Keratinocyte (primary cell): ENCODE results near the gene TIAL1.

Experiments
- CTCF ChIP-seq, 3 experiments: IDR thresholded peaks in 1 of 3; conservative IDR thresholded peaks in 1 of 3; optimal IDR thresholded peaks in 1 of 3; 2 replicates in 2 of 3; 3 replicates in 1 of 3; pipeline versions ENCODE3 to v1.5.1; 2011; ENCODE audit warnings: low read length in 3 of 3, mild to moderate bottlenecking in 3 of 3, moderate library complexity in 2 of 3, control low read depth in 1 of 3, inconsistent platforms in 1 of 3; ENCODE audit not compliant: insufficient read depth in 2 of 3; ENCODE audit errors: extremely low read depth in 1 of 3
- EZH2 ChIP-seq: IDR thresholded peaks from one replicate; pipeline ENCODE4 v1.6.1; 2012; ENCODE audit warnings: inconsistent platforms, mild to moderate bottlenecking, low read length, moderate library complexity

- no peak for TF ChIP-seq EZH2
- TF ChIP-seq CTCF (optimal IDR thresholded peaks at IDR 0.05 in 1 of 3, IDR thresholded peaks at IDR 0.05 in 1 of 3, conservative IDR thresholded peaks at IDR 0.05 in 1 of 3; ENCODE audit: extremely low read depth in 1 of 3, insufficient read depth in 2 of 3, low read length in 3 of 3), result no peak
Observed at GRCh38 chr10:119549247-119549999, 47.3 kb downstream of the TIAL1 start.
